HEK293T (cell line): ENCODE data around the gene VRK2.
"Not testable (repeated sequence)": the region's sequence is repeated elsewhere in the genome, so short reads cannot be mapped to it uniquely, and the experiment has no call there.

Source experiments
- CTCF ChIA-PET: fragments of 350-600 bp; formaldehyde crosslinking; extraction: SDS; loops from one replicate; lab custom pipeline; 2021; ENCODE audit warnings: antibody characterized with exemption, inconsistent platforms; lab: Yijun Ruan, JAX
- POLR2A ChIA-PET: fragments of 350-600 bp; formaldehyde crosslinking; extraction: SDS; loops from one replicate; lab custom pipeline; 2020; ENCODE audit warnings: antibody characterized with exemption, inconsistent platforms; lab: Yijun Ruan, JAX
- DNase-seq: peaks from one replicate; pipeline ENCODE4 v3.0.0; 2012; ENCODE audit warnings: mixed read lengths; ENCODE audit errors: extremely low spot score
- ARNT ChIP-seq: fragments of 450-650 bp; IDR thresholded peaks from 2 replicates; pipeline ENCODE4 v1.6.1; 2017; ENCODE audit warnings: mild to moderate bottlenecking
- BHLHE40 ChIP-seq: fragments of 450-650 bp; IDR thresholded peaks from 2 replicates; pipeline ENCODE4 v1.6.1; 2016; ENCODE audit warnings: mild to moderate bottlenecking, moderate library complexity, borderline replicate concordance
- CTBP1 ChIP-seq: fragments of 450-650 bp; IDR thresholded peaks from 2 replicates; pipeline ENCODE4 v1.6.1; 2016; ENCODE audit warnings: borderline replicate concordance
- ELF4 ChIP-seq: fragments of 450-650 bp; IDR thresholded peaks from 2 replicates; pipeline ENCODE4 v1.6.1; 2017; ENCODE audit warnings: antibody characterized with exemption
- FOXA1 ChIP-seq: fragments of 450-650 bp; IDR thresholded peaks from 2 replicates; pipeline ENCODE4 v1.6.1; 2016; ENCODE audit warnings: mild to moderate bottlenecking
- FOXK2 ChIP-seq: fragments of 450-650 bp; IDR thresholded peaks from 2 replicates; pipeline ENCODE4 v1.6.1; 2016; ENCODE audit warnings: mild to moderate bottlenecking
- FOXM1 ChIP-seq: fragments of 450-650 bp; IDR thresholded peaks from 2 replicates; pipeline ENCODE4 v1.6.1; 2017; ENCODE audit warnings: mild to moderate bottlenecking, borderline replicate concordance
- HDGF ChIP-seq: fragments of 450-650 bp; IDR thresholded peaks from 2 replicates; pipeline ENCODE4 v1.6.1; 2017; ENCODE audit warnings: antibody characterized with exemption, borderline replicate concordance
- L3MBTL2 ChIP-seq: fragments of 450-650 bp; conservative IDR thresholded peaks from 2 replicates; pipeline ENCODE4 v1.6.1; 2016; ENCODE audit warnings: mild to moderate bottlenecking
- LEF1 ChIP-seq: fragments of 450-650 bp; IDR thresholded peaks from 2 replicates; pipeline ENCODE4 v1.6.1; 2017; ENCODE audit warnings: mild to moderate bottlenecking, borderline replicate concordance
- NFRKB ChIP-seq: fragments of 450-650 bp; IDR thresholded peaks from 2 replicates; pipeline ENCODE4 v1.6.1; 2016; ENCODE audit warnings: mild to moderate bottlenecking, moderate library complexity
- PKNOX1 ChIP-seq: fragments of 450-650 bp; IDR thresholded peaks from 2 replicates; pipeline ENCODE4 v1.6.1; 2016
- SP1 ChIP-seq: fragments of 450-650 bp; IDR thresholded peaks from 2 replicates; pipeline ENCODE4 v1.6.1; 2017
- SUZ12 ChIP-seq: fragments of 450-650 bp; IDR thresholded peaks from 2 replicates; pipeline ENCODE4 v1.6.1; 2016; ENCODE audit warnings: mild to moderate bottlenecking
- TARDBP ChIP-seq: fragments of 450-650 bp; IDR thresholded peaks from 2 replicates; pipeline ENCODE4 v1.6.1; 2016
- ZNF384 ChIP-seq: fragments of 450-650 bp; IDR thresholded peaks from 2 replicates; pipeline ENCODE4 v1.6.1; 2016

VRK2 gene

GRCh38 chr2:58138396-58139030 is 91.9 kb downstream of the VRK2 start:
- ChIA-PET CTCF (no interaction called here), POLR2A (no interaction called here)
- TF ChIP-seq ARNT, result no peak
- no peak for TF ChIP-seq ZNF384
- TF ChIP-seq SUZ12, result no peak
- TF ChIP-seq FOXK2, result no peak
- no peak for DNase-seq

GRCh38 chr2:58140508-58141072 is 94.0 kb downstream of the VRK2 start:
- ChIA-PET POLR2A (no interaction called here), CTCF (no interaction called here)
- TF ChIP-seq NFRKB (no peak), BHLHE40 (no peak), HDGF (no peak), TARDBP (no peak), ZNF384 (no peak), FOXA1 (no peak), ARNT (no peak), SP1 (no peak), FOXM1 (no peak), FOXK2 (no peak), L3MBTL2 (no peak), CTBP1 (no peak), PKNOX1 (no peak), ELF4 (no peak), LEF1 (no peak), SUZ12 (no peak)
- no peak for DNase-seq

- DNase-seq, POLR2A ChIA-PET, CTCF ChIA-PET: not testable (repeated sequence)
Measured at GRCh38 chr2:58145769-58146168, 99.2 kb downstream of the VRK2 start.

GRCh38 chr2:58146707-58147106 is 100.1 kb downstream of the VRK2 start:
- POLR2A ChIA-PET, result no interaction called here
- TF ChIP-seq ELF4 (no peak), HDGF (no peak), SUZ12 (no peak), L3MBTL2 (no peak)
- DNase-seq, result no peak
- CTCF ChIA-PET, result no interaction called here

- ChIA-PET CTCF (no interaction called here), POLR2A (interaction anchor here (0.7 kb wide), 1 partner anchor 11 kb away, joined by 3 read pairs; no protein-coding TSS in a partner anchor)
- TF ChIP-seq L3MBTL2 (no peak), FOXK2 (no peak), NFRKB (no peak), ELF4 (no peak), BHLHE40 (no peak), TARDBP (no peak), PKNOX1 (no peak), HDGF (no peak)
- no peak for DNase-seq
Measured at GRCh38 chr2:58155160-58155778, 108.7 kb downstream of the VRK2 start.

GRCh38 chr2:58156780-58157179 is 110.2 kb downstream of the VRK2 start:
- ChIA-PET POLR2A (interaction anchor here (1.2 kb wide), 1 partner anchor 110 kb away, joined by 3 read pairs; the partner anchor contains the start of gene VRK2), CTCF (no interaction called here)
- TF ChIP-seq ARNT (no peak), SP1 (no peak), SUZ12 (no peak), FOXK2 (no peak), LEF1 (no peak), FOXM1 (no peak), HDGF (no peak)
- DNase-seq, result no peak

GRCh38 chr2:58157754-58158153 is 111.1 kb downstream of the VRK2 start:
- no peak for DNase-seq
- ChIA-PET CTCF (no interaction called here), POLR2A (no interaction called here)
- no peak for TF ChIP-seq SP1
- TF ChIP-seq PKNOX1, result no peak
- no peak for TF ChIP-seq ZNF384
- TF ChIP-seq TARDBP, result no peak
